Activated CD4-positive, alpha-beta memory T cell treated with anti-CD3 and anti-CD28 coated beads, Interleukin-2, amount 10 ng/mL, durations not matched to agents 7 days and 5 days (primary cell): ENCODE data around the gene SHOC1. TPM values are rescaled to one million over a fixed set of nuclear protein-coding genes. Genes with fewer than 3 reads are reported as not detected.

ENCODE experiments used
- total RNA-seq, 2 experiments: library from RNA; stranded (reverse); gene quantifications; one replicate each; pipeline ENCODE4 v1.2.3, GENCODE V29; 2021

The SHOC1 gene
- total RNA-seq, 2 experiments from 2014 or later = not detected

Other genes starting within 250 kb of the SHOC1 start
- gene PTGR1, start 195.3 kb downstream of the SHOC1 start, total RNA-seq = 1 to 10 TPM in 1 of 2 experiments, under 1 TPM in 1; 0.85 to 1.2 TPM
- 1 to 10 TPM; 3.2 to 3.6 TPM for gene DNAJC25, start 163.6 kb downstream of the SHOC1 start, total RNA-seq
- 10 to 100 TPM; 22.2 to 23.8 TPM for gene GNG10, start 133.3 kb downstream of the SHOC1 start, total RNA-seq
- gene UGCG, start 101.9 kb upstream of the SHOC1 start, total RNA-seq = 10 to 100 TPM; 20.9 to 21.4 TPM